Activated naive CD8-positive, alpha-beta T cell treated with anti-CD3 and anti-CD28 coated beads for 36 hours (primary cell): ENCODE results near the gene ZSCAN1. TPM values are rescaled to one million over a fixed set of nuclear protein-coding genes. Genes with fewer than 3 reads are reported as not detected.
A peak's percentile ranks its signal among the peaks of the same experiment; 100 is the strongest.

Source experiments
- DNase-seq: peaks from one replicate; pipeline ENCODE4 v3.0.0; 2021
- H3K27ac Mint-ChIP-seq: one replicate; pipeline ENCODE4 v1.8.0; 2022; ENCODE audit warnings: mild to moderate bottlenecking, moderate library complexity, mixed read lengths
- H3K27me3 Mint-ChIP-seq: one replicate; pipeline ENCODE4 v1.8.0; 2022; ENCODE audit warnings: mild to moderate bottlenecking, mixed read lengths
- H3K36me3 Mint-ChIP-seq: one replicate; pipeline ENCODE4 v1.8.0; 2021; ENCODE audit warnings: mild to moderate bottlenecking, mixed read lengths
- H3K4me1 Mint-ChIP-seq: one replicate; pipeline ENCODE4 v1.8.0; 2021; ENCODE audit warnings: mixed read lengths
- H3K4me3 Mint-ChIP-seq: one replicate; pipeline ENCODE4 v1.8.0; 2022; ENCODE audit warnings: mild to moderate bottlenecking, moderate library complexity, mixed read lengths
- H3K9me3 Mint-ChIP-seq: one replicate; pipeline ENCODE4 v1.8.0; 2022; ENCODE audit warnings: mixed read lengths
- total RNA-seq, 2 experiments: library from RNA; stranded (reverse); gene quantifications; one replicate each; pipeline ENCODE4 v1.2.3, GENCODE V29; 2021

The ZSCAN1 gene
- total RNA-seq, 2 experiments from 2014 or later: not detected

GRCh38 chr19:58085348-58085875 is 51.6 kb downstream of the ZSCAN1 start:
- no peak for DNase-seq
- peaks cover 71% of the 10 kb centered on the region for H3K36me3 Mint-ChIP-seq
- H3K27me3 Mint-ChIP-seq: no peaks in the 10 kb centered on the region
- no peak overlapping the region for H3K27ac Mint-ChIP-seq
- peaks cover 22% of the 10 kb centered on the region for H3K9me3 Mint-ChIP-seq
- H3K4me1 Mint-ChIP-seq: no peaks in the 10 kb centered on the region
- H3K4me3 Mint-ChIP-seq: no peak overlapping the region

GRCh38 chr19:58086825-58087710 is 53.2 kb downstream of the ZSCAN1 start:
- H3K36me3 Mint-ChIP-seq: peaks cover 69% of the 10 kb centered on the region
- no peak overlapping the region for H3K4me3 Mint-ChIP-seq
- H3K27ac Mint-ChIP-seq: no peak overlapping the region
- H3K4me1 Mint-ChIP-seq: no peaks in the 10 kb centered on the region
- no peak for DNase-seq
- H3K27me3 Mint-ChIP-seq: no peaks in the 10 kb centered on the region
- H3K9me3 Mint-ChIP-seq: peaks cover 17% of the 10 kb centered on the region

- no peak overlapping the region for H3K4me3 Mint-ChIP-seq
- no peak for DNase-seq
- no peaks in the 10 kb centered on the region for H3K27me3 Mint-ChIP-seq
- H3K9me3 Mint-ChIP-seq: peaks cover 17% of the 10 kb centered on the region
- H3K36me3 Mint-ChIP-seq: peaks cover 69% of the 10 kb centered on the region
- peaks cover 3% of the 10 kb centered on the region for H3K4me1 Mint-ChIP-seq
- no peak overlapping the region for H3K27ac Mint-ChIP-seq
These were observed 54.8 kb downstream of the ZSCAN1 start for GRCh38 chr19:58088521-58089052.

- Mint-ChIP-seq H3K4me3 (no peak overlapping the region), H3K9me3 (peaks cover 16% of the 10 kb centered on the region), H3K36me3 (peaks cover 67% of the 10 kb centered on the region), H3K27me3 (no peaks in the 10 kb centered on the region), H3K4me1 (peaks cover 3% of the 10 kb centered on the region), H3K27ac (no peak overlapping the region)
- no peak for DNase-seq
These were observed 56.0 kb downstream of the ZSCAN1 start for GRCh38 chr19:58089846-58090245.

GRCh38 chr19:58091251-58091995 is 57.6 kb downstream of the ZSCAN1 start:
- no peak for DNase-seq
- H3K4me1 Mint-ChIP-seq: peaks cover 3% of the 10 kb centered on the region
- H3K27me3 Mint-ChIP-seq: no peaks in the 10 kb centered on the region
- H3K4me3 Mint-ChIP-seq: no peak overlapping the region
- H3K9me3 Mint-ChIP-seq: peaks cover 20% of the 10 kb centered on the region
- H3K36me3 Mint-ChIP-seq: peaks cover 68% of the 10 kb centered on the region
- no peak overlapping the region for H3K27ac Mint-ChIP-seq

- no peak for DNase-seq
- H3K27me3 Mint-ChIP-seq: no peaks in the 10 kb centered on the region
- H3K27ac Mint-ChIP-seq: no peak overlapping the region
- H3K9me3 Mint-ChIP-seq: peaks cover 23% of the 10 kb centered on the region
- H3K4me3 Mint-ChIP-seq: no peak overlapping the region
- peaks cover 60% of the 10 kb centered on the region for H3K36me3 Mint-ChIP-seq
- H3K4me1 Mint-ChIP-seq: peaks cover 9% of the 10 kb centered on the region
These were observed 59.2 kb downstream of the ZSCAN1 start for GRCh38 chr19:58093071-58093470.

- Mint-ChIP-seq H3K27ac (no peak overlapping the region), H3K36me3 (peaks cover 48% of the 10 kb centered on the region), H3K27me3 (no peaks in the 10 kb centered on the region), H3K4me1 (peaks cover 15% of the 10 kb centered on the region), H3K9me3 (peaks cover 35% of the 10 kb centered on the region), H3K4me3 (no peak overlapping the region)
- DNase-seq: no peak
These were observed 61.5 kb downstream of the ZSCAN1 start for GRCh38 chr19:58095328-58095727.

GRCh38 chr19:58096884-58097283 is 63.1 kb downstream of the ZSCAN1 start:
- Mint-ChIP-seq H3K4me3 (peak overlapping the region; percentile 86), H3K27me3 (no peaks in the 10 kb centered on the region), H3K27ac (peak overlapping the region; percentile 46), H3K36me3 (peaks cover 45% of the 10 kb centered on the region), H3K9me3 (peaks cover 35% of the 10 kb centered on the region), H3K4me1 (peaks cover 15% of the 10 kb centered on the region)
- DNase-seq: no peak

- Mint-ChIP-seq H3K4me1 (peaks cover 15% of the 10 kb centered on the region), H3K27ac (peak overlapping the region; percentile 70), H3K9me3 (peaks cover 35% of the 10 kb centered on the region), H3K36me3 (peaks cover 41% of the 10 kb centered on the region), H3K4me3 (peak overlapping the region; percentile 86), H3K27me3 (no peaks in the 10 kb centered on the region)
- DNase-seq: no peak
These were observed 63.5 kb downstream of the ZSCAN1 start for GRCh38 chr19:58097349-58097748.

GRCh38 chr19:58097781-58098681 is 64.2 kb downstream of the ZSCAN1 start, which contains the start of gene ZSCAN18:
Gene ZSCAN18 (minus strand): TSS chr19:58098231. CDS start chr19:58090267, 7,964 bp downstream.
- H3K9me3 Mint-ChIP-seq: peaks cover 39% of the 10 kb centered on the region
- no peaks in the 10 kb centered on the region for H3K27me3 Mint-ChIP-seq
- peaks cover 15% of the 10 kb centered on the region for H3K4me1 Mint-ChIP-seq
- H3K36me3 Mint-ChIP-seq: peaks cover 37% of the 10 kb centered on the region
- DNase-seq: peak; percentile 98
- peak within 1 kb of the TSS; percentile 86 for H3K4me3 Mint-ChIP-seq
- peak within 1 kb of the TSS; percentile 97 for H3K27ac Mint-ChIP-seq

- peaks cover 38% of the 10 kb centered on the region for H3K36me3 Mint-ChIP-seq
- H3K27ac Mint-ChIP-seq: peak overlapping the region; percentile 97
- peaks cover 12% of the 10 kb centered on the region for H3K4me1 Mint-ChIP-seq
- no peak for DNase-seq
- peak overlapping the region; percentile 86 for H3K4me3 Mint-ChIP-seq
- no peaks in the 10 kb centered on the region for H3K27me3 Mint-ChIP-seq
- peaks cover 39% of the 10 kb centered on the region for H3K9me3 Mint-ChIP-seq
These were observed 64.8 kb downstream of the ZSCAN1 start for GRCh38 chr19:58098682-58098998.
